Transverse colon (tissue), 4 donors: ENCODE results near the gene DSCAM. TPM values are rescaled to one million over a fixed set of nuclear protein-coding genes. Genes with fewer than 3 reads are reported as not detected.

Experiments
- DNase-seq: peaks from one replicate; pipeline ENCODE4 v3.0.0-alpha.2; 2019
- H3K27ac ChIP-seq, 4 donors: fragments of 200-600 bp; sonication (generic); 2 replicates each; pipeline ENCODE4 v1.5.1; 2016 to 2018; ENCODE audit warnings: inconsistent platforms in 4 of 4
- H3K27me3 ChIP-seq: fragments of 200-600 bp; sonication (generic); 2 replicates; pipeline ENCODE4 v1.5.1; 2017; ENCODE audit warnings: inconsistent platforms
- H3K36me3 ChIP-seq, 4 donors: fragments of 200-600 bp; sonication (generic); 2 replicates each; pipeline ENCODE4 v1.5.1; 2017 to 2019; ENCODE audit warnings: inconsistent platforms in 4 of 4
- H3K4me1 ChIP-seq, 4 donors: fragments of 200-600 bp; sonication (generic); 2 replicates each; pipeline ENCODE4 v1.5.1; 2017 to 2020; ENCODE audit warnings: inconsistent platforms in 4 of 4
- H3K4me3 ChIP-seq, 4 donors: fragments of 200-600 bp; sonication (generic); 1 replicate in 1 of 4; 2 replicates in 3 of 4; pipeline versions ENCODE4 v1.5.1 to v1.6.1; 2017 to 2019; ENCODE audit warnings: inconsistent platforms in 4 of 4
- H3K9me3 ChIP-seq, 2 donors: fragments of 200-600 bp; sonication (generic); 2 replicates each; pipeline ENCODE4 v1.5.1; 2017 to 2019; ENCODE audit warnings: inconsistent platforms in 2 of 2
- CTCF ChIP-seq, 5 experiments: fragments of 200-600 bp in 3 of 5; fragments of 450-650 bp in 2 of 5; sonication (generic) in 3 of 5; IDR thresholded peaks; 1 replicate in 2 of 5; 2 replicates in 3 of 5; pipeline ENCODE4 v1.5.1; 2016 to 2017; ENCODE audit warnings: antibody characterized with exemption in 5 of 5, inconsistent platforms in 3 of 5, mild to moderate bottlenecking in 2 of 5, moderate library complexity in 1 of 5
- EP300 ChIP-seq: sonication (generic); formaldehyde crosslinking; IDR thresholded peaks from one replicate; pipeline ENCODE4 v1.6.1; 2017; ENCODE audit warnings: antibody characterized with exemption, low read depth
- POLR2A ChIP-seq: fragments of 450-650 bp; IDR thresholded peaks from one replicate; pipeline ENCODE4 v1.6.1; 2016; ENCODE audit warnings: antibody characterized with exemption, mild to moderate bottlenecking, moderate library complexity
- POLR2AphosphoS5 ChIP-seq, 3 donors: sonication (generic); formaldehyde crosslinking; IDR thresholded peaks; one replicate each; pipeline ENCODE4 v1.6.1; 2016; ENCODE audit warnings: antibody characterized with exemption in 3 of 3
- WGBS, 2 donors: methylation state at CpG; one replicate each; pipeline ENCODE4 v1.1.5; 2018; ENCODE audit warnings: low coverage in 1 of 2; 5-methylcytosine and 5-hydroxymethylcytosine counted together
- in situ Hi-C, 4 donors: fragments of 200-750 bp; cut with MboI; loops; one replicate each; pipeline versions ENCODE4 v1.15.0 to v1.15.1; 2017; ENCODE audit warnings: low sequenced_read_pairs in 3 of 4, low pct_ligation_motif_present in 1 of 4, low pct_unique_long_range_greater_than_20kb in 1 of 4
- intact Hi-C: fragments of 100-400 bp; cut with DNase I; formaldehyde crosslinking; loops from one replicate; pipeline ENCODE4 v1.15.1; 2023; ENCODE audit warnings: low total_unique reads
- total RNA-seq, 4 donors: library from RNA; depleted of rRNA; stranded (reverse); fragments of >200 nt; gene quantifications; one replicate each; pipeline ENCODE4 v1.1.0, GENCODE V29; 2016

Gene DSCAM
- total RNA-seq, 4 donors from 2014 or later, result 0.16 TPM; not detected in 3

GRCh38 chr21:40639616-40640194 lies 207.3 kb downstream of the DSCAM start:
- H3K36me3 ChIP-seq, result no peaks in the 10 kb centered on the region
- H3K4me3 ChIP-seq, result no peak overlapping the region
- in situ Hi-C loops (no loop called here), intact Hi-C loops (no loop called here)
- H3K9me3 ChIP-seq, result no peaks in the 10 kb centered on the region
- no peak for DNase-seq
- H3K27me3 ChIP-seq, result no peaks in the 10 kb centered on the region
- TF ChIP-seq POLR2AphosphoS5 (IDR thresholded peaks at IDR 0.05) (no peak), EP300 (no peak), CTCF (IDR thresholded peaks at IDR 0.05) (no peak), POLR2A (no peak)
- no peak overlapping the region for H3K27ac ChIP-seq
- H3K4me1 ChIP-seq, result no peaks in the 10 kb centered on the region
- WGBS, 2 donors, result 51 to 79% methylated on average over 5 to 6 of the region's 6 CpGs

GRCh38 chr21:40638466-40639251 lies 208.3 kb downstream of the DSCAM start:
- intact Hi-C loops, result no loop called here
- WGBS, 2 donors, result 68 to 77% methylated on average over 15 to 17 of the region's 17 CpGs

GRCh38 chr21:40636026-40636425 lies 210.9 kb downstream of the DSCAM start:
- no peaks in the 10 kb centered on the region for H3K27me3 ChIP-seq
- in situ Hi-C loops (no loop called here), intact Hi-C loops (no loop called here)
- no peaks in the 10 kb centered on the region for H3K4me1 ChIP-seq
- H3K36me3 ChIP-seq, result no peaks in the 10 kb centered on the region
- H3K4me3 ChIP-seq, result no peak overlapping the region
- TF ChIP-seq POLR2AphosphoS5 (IDR thresholded peaks at IDR 0.05) (no peak), EP300 (no peak), POLR2A (no peak), CTCF (IDR thresholded peaks at IDR 0.05) (no peak)
- no peak for DNase-seq
- no peak overlapping the region for H3K27ac ChIP-seq
- no peaks in the 10 kb centered on the region for H3K9me3 ChIP-seq
- WGBS, 2 donors, result 73 to 78% methylated on average over 9 of the region's 9 CpGs

More at GRCh38 chr21:40638466-40639251, 208.3 kb downstream of the DSCAM start:
- no peaks in the 10 kb centered on the region for H3K4me1 ChIP-seq
- H3K4me3 ChIP-seq, result no peak overlapping the region
- DNase-seq, result no peak
- H3K27me3 ChIP-seq, result no peaks in the 10 kb centered on the region
- no peaks in the 10 kb centered on the region for H3K9me3 ChIP-seq
- no peaks in the 10 kb centered on the region for H3K36me3 ChIP-seq
- TF ChIP-seq EP300, result no peak
- H3K27ac ChIP-seq, result no peak overlapping the region
- in situ Hi-C loops, result no loop called here

GRCh38 chr21:40635391-40635790 lies 211.6 kb downstream of the DSCAM start:
- WGBS, 2 donors, result 70 to 72% methylated on average over 2 to 4 of the region's 4 CpGs
- in situ Hi-C loops, result no loop called here

More at GRCh38 chr21:40635391-40635790, 211.6 kb downstream of the DSCAM start:
- H3K4me3 ChIP-seq, result no peak overlapping the region
- H3K9me3 ChIP-seq, result no peaks in the 10 kb centered on the region
- no peak overlapping the region for H3K27ac ChIP-seq
- TF ChIP-seq POLR2AphosphoS5 (IDR thresholded peaks at IDR 0.05), result no peak
- TF ChIP-seq POLR2A, result no peak
- TF ChIP-seq EP300, result no peak
- no peak for TF ChIP-seq CTCF (IDR thresholded peaks at IDR 0.05)
- no peak for DNase-seq
- H3K36me3 ChIP-seq, result no peaks in the 10 kb centered on the region
- intact Hi-C loops, result no loop called here
- no peaks in the 10 kb centered on the region for H3K27me3 ChIP-seq
- H3K4me1 ChIP-seq, result no peaks in the 10 kb centered on the region
